K562 (cell line): ENCODE measurements around the gene SLC1A4. TPM values are rescaled to one million over a fixed set of nuclear protein-coding genes. Genes with fewer than 3 reads are reported as not detected.

ENCODE experiments used
- CSDE1 ChIP-seq, 2 experiments: fragments of 450-650 bp; IDR thresholded peaks; 2 replicates each; pipeline ENCODE4 v1.6.1; 2016; ENCODE audit warnings: mild to moderate bottlenecking in 1 of 2
- MLX ChIP-seq, 2 experiments: fragments of 450-650 bp in 1 of 2; sonication (generic) in 1 of 2; formaldehyde crosslinking; conservative IDR thresholded peaks; 2 replicates each; pipeline versions ENCODE4 v1.4.0 to v1.8.1; 2020 to 2022; ENCODE audit warnings: mild to moderate bottlenecking in 1 of 2, missing genetic modification reagents in 1 of 2
- polyA plus RNA-seq, 8 experiments: library from polyadenylated mRNA; depleted of rRNA in 4 of 8; stranded (reverse) in 5 of 8; unstranded in 3 of 8; fragments of >200 nt; fragmentation: Nextera tagmentation in 2 of 8; fragmentation: Illumina TruSeq in 1 of 8; extraction: Ambion mirVana in 2 of 8; extraction: Trizol in 1 of 8; gene quantifications; 2 replicates each; pipeline versions ENCODE4 v1.2.1 to v1.2.3, GENCODE V29; 2011 to 2014; ENCODE audit warnings: inconsistent platforms in 1 of 8, missing spikeins in 1 of 8
- total RNA-seq, 7 experiments: library from RNA; depleted of rRNA in 6 of 7; stranded (reverse); fragments of >200 nt in 6 of 7; fragmentation: Illumina TruSeq in 2 of 7; extraction: Trizol in 2 of 7; gene quantifications; 2 replicates each; pipeline versions ENCODE4 v1.2.1 to v1.2.3, GENCODE V29; 2011 to 2021; ENCODE audit warnings: low replicate concordance in 1 of 7
- TF ChIP-seq, protein P1 (sequence below): fragments of 250-450 bp; sonication (Bioruptor Pico); IDR thresholded peaks from 2 replicates; pipeline ENCODE4 v1.5.0; 2022; ENCODE audit warnings: mild to moderate bottlenecking
- TF ChIP-seq, protein P2 (sequence below), 2 experiments: fragments of 450-650 bp in 1 of 2; IDR thresholded peaks; 2 replicates each; pipeline ENCODE4 v1.6.1; 2011 to 2017; ENCODE audit warnings: low read depth in 2 of 2, antibody characterized with exemption in 1 of 2, borderline replicate concordance in 1 of 2, low read length in 1 of 2, mild to moderate bottlenecking in 1 of 2, mixed read lengths in 1 of 2; ENCODE audit not compliant: control insufficient read depth in 1 of 2

Gene SLC1A4
- total and polyA plus RNA-seq, 9 of the 15 experiments (the other 6 are each of a cell fraction or from before 2014, with no cell fraction given) = 4.4 to 24.0 (median 10.9) TPM

DNA sequence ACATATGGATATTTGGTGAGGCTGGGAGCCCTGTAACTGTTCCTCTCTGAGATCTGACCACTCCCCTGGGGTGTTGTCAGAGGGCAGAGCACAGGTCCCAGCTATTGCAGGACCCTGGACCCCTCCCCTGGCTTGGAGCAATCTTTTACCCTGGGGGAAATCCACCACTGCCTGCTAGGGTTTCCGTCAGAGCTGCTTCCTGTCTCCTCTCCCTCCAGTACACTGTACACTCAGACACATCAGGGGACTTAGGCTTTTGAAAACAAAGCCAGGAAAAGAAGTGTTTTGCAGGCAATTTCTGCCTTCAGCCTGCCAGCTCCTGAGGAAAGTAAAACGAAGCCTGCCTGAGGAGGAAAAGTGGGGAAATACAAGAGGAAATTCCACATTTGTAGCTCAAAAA is 53.8 kb downstream of the SLC1A4 start (continued):
- TF ChIP-seq, protein P1, sequence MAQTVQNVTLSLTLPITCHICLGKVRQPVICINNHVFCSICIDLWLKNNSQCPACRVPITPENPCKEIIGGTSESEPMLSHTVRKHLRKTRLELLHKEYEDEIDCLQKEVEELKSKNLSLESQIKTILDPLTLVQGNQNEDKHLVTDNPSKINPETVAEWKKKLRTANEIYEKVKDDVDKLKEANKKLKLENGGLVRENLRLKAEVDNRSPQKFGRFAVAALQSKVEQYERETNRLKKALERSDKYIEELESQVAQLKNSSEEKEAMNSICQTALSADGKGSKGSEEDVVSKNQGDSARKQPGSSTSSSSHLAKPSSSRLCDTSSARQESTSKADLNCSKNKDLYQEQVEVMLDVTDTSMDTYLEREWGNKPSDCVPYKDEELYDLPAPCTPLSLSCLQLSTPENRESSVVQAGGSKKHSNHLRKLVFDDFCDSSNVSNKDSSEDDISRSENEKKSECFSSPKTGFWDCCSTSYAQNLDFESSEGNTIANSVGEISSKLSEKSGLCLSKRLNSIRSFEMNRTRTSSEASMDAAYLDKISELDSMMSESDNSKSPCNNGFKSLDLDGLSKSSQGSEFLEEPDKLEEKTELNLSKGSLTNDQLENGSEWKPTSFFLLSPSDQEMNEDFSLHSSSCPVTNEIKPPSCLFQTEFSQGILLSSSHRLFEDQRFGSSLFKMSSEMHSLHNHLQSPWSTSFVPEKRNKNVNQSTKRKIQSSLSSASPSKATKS (CRISPR knock-in tag) = no peak
- TF ChIP-seq MLX (CRISPR knock-in tag; conservative IDR thresholded peaks at IDR 0.05) (no peak), CSDE1 (IDR thresholded peaks at IDR 0.05) (no peak)
- TF ChIP-seq, protein P2, sequence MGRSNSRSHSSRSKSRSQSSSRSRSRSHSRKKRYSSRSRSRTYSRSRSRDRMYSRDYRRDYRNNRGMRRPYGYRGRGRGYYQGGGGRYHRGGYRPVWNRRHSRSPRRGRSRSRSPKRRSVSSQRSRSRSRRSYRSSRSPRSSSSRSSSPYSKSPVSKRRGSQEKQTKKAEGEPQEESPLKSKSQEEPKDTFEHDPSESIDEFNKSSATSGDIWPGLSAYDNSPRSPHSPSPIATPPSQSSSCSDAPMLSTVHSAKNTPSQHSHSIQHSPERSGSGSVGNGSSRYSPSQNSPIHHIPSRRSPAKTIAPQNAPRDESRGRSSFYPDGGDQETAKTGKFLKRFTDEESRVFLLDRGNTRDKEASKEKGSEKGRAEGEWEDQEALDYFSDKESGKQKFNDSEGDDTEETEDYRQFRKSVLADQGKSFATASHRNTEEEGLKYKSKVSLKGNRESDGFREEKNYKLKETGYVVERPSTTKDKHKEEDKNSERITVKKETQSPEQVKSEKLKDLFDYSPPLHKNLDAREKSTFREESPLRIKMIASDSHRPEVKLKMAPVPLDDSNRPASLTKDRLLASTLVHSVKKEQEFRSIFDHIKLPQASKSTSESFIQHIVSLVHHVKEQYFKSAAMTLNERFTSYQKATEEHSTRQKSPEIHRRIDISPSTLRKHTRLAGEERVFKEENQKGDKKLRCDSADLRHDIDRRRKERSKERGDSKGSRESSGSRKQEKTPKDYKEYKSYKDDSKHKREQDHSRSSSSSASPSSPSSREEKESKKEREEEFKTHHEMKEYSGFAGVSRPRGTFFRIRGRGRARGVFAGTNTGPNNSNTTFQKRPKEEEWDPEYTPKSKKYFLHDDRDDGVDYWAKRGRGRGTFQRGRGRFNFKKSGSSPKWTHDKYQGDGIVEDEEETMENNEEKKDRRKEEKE (IDR thresholded peaks at IDR 0.05; ENCODE audit: borderline replicate concordance in 1 of 2, control insufficient read depth in 1 of 2, low read depth in 2 of 2, low read length in 1 of 2) = no peak
